Hepatocyte (in vitro differentiated cells): ENCODE data around the gene AAGAB.

Experiments
- CTCF ChIP-seq: fragments of 200-600 bp; sonication (generic); IDR thresholded peaks from 2 replicates; pipeline ENCODE4 v1.5.1; 2016; ENCODE audit warnings: antibody characterized with exemption, mild to moderate bottlenecking; ENCODE audit not compliant: poor library complexity
- EZH2phosphoT487 ChIP-seq: fragments of 200-600 bp; sonication (generic); IDR thresholded peaks from one replicate; pipeline ENCODE4 v1.6.1; 2018; ENCODE audit warnings: antibody characterized with exemption, mild to moderate bottlenecking, low read depth, moderate library complexity; ENCODE audit not compliant: unreplicated experiment, severe bottlenecking

- no peak for TF ChIP-seq CTCF
- TF ChIP-seq EZH2phosphoT487: no peak
Observed at GRCh38 chr15:67267951-67268941, 13.8 kb upstream of the AAGAB start.
